PFSK-1 (cell line): ENCODE results near the gene SEC14L5.

Experiments used
- FOXP2 ChIP-seq: optimal IDR thresholded peaks from 2 replicates; pipeline ENCODE3; 2011; ENCODE audit warnings: borderline replicate concordance, control low read depth, inconsistent platforms; ENCODE audit not compliant: insufficient read depth; ENCODE audit errors: extremely low read length, extremely low read depth
- POLR2AphosphoS5 ChIP-seq: IDR thresholded peaks from 2 replicates; pipeline ENCODE4 v1.6.1; 2012; ENCODE audit warnings: low read depth, mild to moderate bottlenecking, control low read depth, low read length, moderate library complexity
- REST ChIP-seq, 2 experiments: IDR thresholded peaks; 2 replicates each; pipeline versions ENCODE4 v1.6.1 to v1.8.0; 2011 to 2012; ENCODE audit warnings: low read depth in 2 of 2, low read length in 2 of 2, control low read depth in 1 of 2, inconsistent platforms in 1 of 2, mild to moderate bottlenecking in 1 of 2, moderate library complexity in 1 of 2; ENCODE audit not compliant: insufficient read depth in 1 of 2
- SIN3A ChIP-seq: IDR thresholded peaks from 2 replicates; pipeline ENCODE4 v1.6.1; 2012; ENCODE audit warnings: mild to moderate bottlenecking, low read length, moderate library complexity, borderline replicate concordance; ENCODE audit not compliant: insufficient read depth
- TAF1 ChIP-seq: IDR thresholded peaks from 2 replicates; pipeline ENCODE4 v1.6.1; 2012; ENCODE audit warnings: low read length, control low read depth, borderline replicate concordance; ENCODE audit not compliant: insufficient read depth

Gene SEC14L5

DNA sequence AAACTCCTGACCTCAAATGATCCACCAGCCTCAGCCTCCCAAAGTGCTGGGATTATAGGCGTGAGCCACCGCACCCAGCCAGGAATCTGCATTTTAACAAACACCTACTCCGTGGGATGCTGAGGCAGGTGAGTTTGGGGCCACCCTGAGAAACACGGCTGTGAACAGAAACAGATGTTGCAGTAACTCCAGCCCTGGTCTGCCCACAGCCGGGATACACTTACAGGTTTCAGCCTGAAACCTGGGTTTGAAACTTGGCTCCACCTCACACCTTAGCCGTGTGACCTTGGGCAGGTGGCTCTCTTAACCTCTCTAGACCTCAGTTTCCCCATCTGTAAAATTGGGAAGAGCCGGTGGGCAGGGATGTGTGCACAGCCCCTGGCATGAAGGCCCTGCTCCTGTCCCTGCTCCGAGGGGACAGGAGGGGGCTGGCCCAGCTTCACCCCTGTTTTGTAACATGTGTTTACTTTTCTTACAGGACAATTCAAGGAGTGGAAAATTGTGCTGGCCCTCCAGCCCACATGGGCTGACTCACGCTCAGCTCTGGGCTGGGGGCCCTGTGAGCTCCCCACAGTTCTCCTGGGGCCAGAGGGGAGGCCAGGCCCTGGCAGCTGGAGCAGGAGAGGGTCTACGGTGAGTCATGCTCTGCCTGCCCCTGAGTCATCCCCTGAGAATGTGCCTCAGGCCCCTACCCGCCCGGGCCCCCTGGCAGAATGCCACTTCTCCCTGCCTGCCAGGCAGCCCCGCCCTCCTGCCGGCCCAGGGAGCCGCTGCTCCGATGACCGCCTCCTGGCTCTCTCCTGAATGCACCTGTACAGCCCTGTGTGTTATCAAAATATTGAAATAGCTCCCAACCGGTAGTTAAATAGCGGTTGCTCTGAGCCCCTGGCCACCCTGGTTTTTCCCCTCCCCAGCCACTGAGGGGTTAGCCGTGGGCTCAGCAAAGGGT lies 13.5 kb upstream of the SEC14L5 start:
- TF ChIP-seq REST (IDR thresholded peaks at IDR 0.05; ENCODE audit: insufficient read depth in 1 of 2, low read depth in 2 of 2, low read length in 2 of 2) (no peak), FOXP2 (no peak), SIN3A (no peak)

GRCh38 chr16:4945560-4946502 lies 12.3 kb upstream of the SEC14L5 start:
- TF ChIP-seq REST (IDR thresholded peaks at IDR 0.05; ENCODE audit: insufficient read depth in 1 of 2, low read depth in 2 of 2, low read length in 2 of 2), result no peak
- TF ChIP-seq TAF1, result no peak
- TF ChIP-seq POLR2AphosphoS5, result no peak
- no peak for TF ChIP-seq FOXP2
- no peak for TF ChIP-seq SIN3A

DNA sequence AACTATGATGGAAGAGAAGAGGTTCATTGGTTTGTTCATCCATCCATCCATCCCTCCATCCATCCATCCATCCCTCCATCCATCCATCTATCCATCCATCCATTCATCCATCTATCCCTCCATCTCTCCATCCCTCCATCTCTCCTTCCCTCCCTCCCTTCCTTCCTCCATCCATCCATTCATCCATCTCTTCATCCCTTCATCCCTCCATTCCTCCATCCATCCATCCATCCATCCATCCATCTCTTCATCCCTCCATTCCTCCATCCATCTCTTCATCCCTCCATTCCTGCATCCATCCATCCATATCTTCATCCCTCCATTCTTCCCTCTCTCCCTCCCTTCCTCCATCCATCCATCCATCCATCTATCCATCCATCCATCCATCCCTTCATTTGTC lies 11.2 kb upstream of the SEC14L5 start:
- TF ChIP-seq REST (IDR thresholded peaks at IDR 0.05; ENCODE audit: insufficient read depth in 1 of 2, low read depth in 2 of 2, low read length in 2 of 2) (no peak), FOXP2 (no peak), TAF1 (no peak), SIN3A (no peak), POLR2AphosphoS5 (no peak)

GRCh38 chr16:4947722-4948503 lies 10.2 kb upstream of the SEC14L5 start:
- TF ChIP-seq FOXP2 (no peak), SIN3A (no peak), POLR2AphosphoS5 (no peak), TAF1 (no peak), REST (IDR thresholded peaks at IDR 0.05; ENCODE audit: insufficient read depth in 1 of 2, low read depth in 2 of 2, low read length in 2 of 2) (no peak)
